ENCODE measurements around the gene TMEM41A.
"Not testable (repeated sequence)": the region's sequence is repeated elsewhere in the genome, so short reads cannot be mapped to it uniquely, and the experiment has no call there.

TMEM41A gene

GRCh38 chr3:185486394-185486793 lies 12.4 kb downstream of the TMEM41A start:
- no peak for DNase-seq

GRCh38 chr3:185484296-185484695 lies 14.5 kb downstream of the TMEM41A start:
- no peak for DNase-seq

GRCh38 chr3:185479373-185479945 lies 19.4 kb downstream of the TMEM41A start:
- no peak for DNase-seq

- no peak for DNase-seq
Observed at GRCh38 chr3:185477316-185477715, 21.5 kb downstream of the TMEM41A start.

- DNase-seq, result not testable (repeated sequence)
Observed at GRCh38 chr3:185474922-185475321, 23.9 kb downstream of the TMEM41A start.

GRCh38 chr3:185473290-185473815 lies 25.5 kb downstream of the TMEM41A start:
- no peak for DNase-seq

- DNase-seq, result no peak
Observed at GRCh38 chr3:185470323-185470722, 28.5 kb downstream of the TMEM41A start.

GRCh38 chr3:185469542-185469941 lies 29.3 kb downstream of the TMEM41A start:
- no peak for DNase-seq

- DNase-seq, result not testable (repeated sequence)
Observed at GRCh38 chr3:185466123-185466522, 32.7 kb downstream of the TMEM41A start.

GRCh38 chr3:185465471-185465870 lies 33.4 kb downstream of the TMEM41A start:
- DNase-seq, result no peak

GRCh38 chr3:185460719-185461350 lies 38.0 kb downstream of the TMEM41A start:
- DNase-seq, result no peak

- no peak for DNase-seq
Observed at GRCh38 chr3:185460309-185460708, 38.5 kb downstream of the TMEM41A start.

GRCh38 chr3:185457376-185457775 lies 41.5 kb downstream of the TMEM41A start:
- DNase-seq, result no peak

- DNase-seq, result not testable (repeated sequence)
Observed at GRCh38 chr3:185451432-185451831, 47.4 kb downstream of the TMEM41A start.

- no peak for DNase-seq
Observed at GRCh38 chr3:185448107-185448506, 50.7 kb downstream of the TMEM41A start.

- DNase-seq, result no peak
Observed at GRCh38 chr3:185444329-185444728, 54.5 kb downstream of the TMEM41A start.

GRCh38 chr3:185442031-185442430 lies 56.8 kb downstream of the TMEM41A start:
- DNase-seq, result no peak

GRCh38 chr3:185439745-185440466 lies 58.9 kb downstream of the TMEM41A start:
- DNase-seq, result no peak
